HG02588 (cell line): Measurements from ENCODE around the gene ZIC4.
A peak's percentile ranks its signal among the peaks of the same experiment; 100 is the strongest.

Experiments
- ATAC-seq: cut with Tn5 transposase; IDR thresholded peaks from one replicate; pipeline ENCODE4 v1.9.1; 2021; ENCODE audit warnings: mild to moderate bottlenecking, moderate library complexity; ENCODE audit not compliant: unreplicated experiment

Gene ZIC4

GRCh38 chr3:147371771-147372340, 34.5 kb downstream of the ZIC4 start:
- ATAC-seq: no peak

DNA sequence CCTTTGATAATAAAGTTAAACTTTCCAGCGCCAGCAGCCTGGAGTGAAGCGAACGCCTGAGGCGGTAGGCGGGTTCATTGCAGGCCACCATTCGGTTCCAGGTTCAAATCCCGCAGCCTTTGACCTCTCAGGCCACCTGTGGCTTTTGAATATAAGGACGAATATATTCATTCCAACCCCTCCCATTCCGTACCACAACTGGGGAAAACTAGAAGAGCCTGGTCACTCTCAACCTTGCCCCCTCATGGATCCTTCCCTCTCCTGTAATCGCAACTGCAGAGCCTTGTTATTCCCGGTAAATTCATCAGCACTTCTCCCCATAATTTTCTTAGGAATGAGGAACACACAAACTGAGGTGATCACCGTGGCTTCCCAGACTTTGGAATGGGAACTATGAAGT, 35.2 kb downstream of the ZIC4 start:
- no peak for ATAC-seq

DNA sequence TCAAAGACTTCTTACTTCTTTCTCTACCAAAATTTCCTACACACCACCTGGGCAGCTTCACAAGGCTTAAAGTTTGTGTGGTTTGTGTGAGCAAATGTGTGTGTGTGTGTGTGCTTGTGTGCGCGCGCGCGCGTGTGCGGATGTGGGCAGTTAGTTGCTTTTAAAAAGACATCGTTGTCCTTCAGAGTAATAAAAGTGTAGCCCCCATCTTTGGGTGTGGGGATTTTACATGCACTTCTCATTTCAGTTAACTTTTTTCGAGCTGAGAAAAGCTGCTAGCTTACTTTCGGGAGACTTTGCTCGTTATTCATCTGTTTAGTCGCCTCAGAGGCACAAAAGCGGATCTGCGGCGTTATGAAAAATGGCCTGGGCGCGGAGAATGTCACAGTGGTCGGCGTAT, 36.0 kb downstream of the ZIC4 start:
- no peak for ATAC-seq

DNA sequence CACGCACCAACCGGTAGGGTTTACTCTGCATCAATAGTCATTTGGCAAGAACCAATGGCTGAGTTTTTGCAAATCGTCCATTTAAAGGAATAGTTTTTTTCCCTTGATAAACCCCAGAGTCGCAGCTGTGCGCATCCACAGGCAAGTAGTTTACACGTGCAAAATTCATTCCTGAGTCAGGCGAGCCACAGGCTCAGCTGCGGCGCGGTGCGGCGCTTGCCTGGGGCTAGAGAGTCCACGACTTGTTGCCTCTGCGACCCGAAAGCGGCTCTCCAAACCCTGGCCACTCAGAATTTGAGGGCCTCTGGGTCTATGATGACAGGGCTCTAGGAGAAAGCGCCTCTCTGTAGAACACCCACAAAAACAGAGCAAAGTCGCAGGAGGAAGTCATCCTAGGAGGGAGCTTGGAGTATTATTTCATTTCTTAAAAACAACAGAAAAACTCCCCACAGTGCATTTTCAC, 36.7 kb downstream of the ZIC4 start:
- no peak for ATAC-seq

DNA sequence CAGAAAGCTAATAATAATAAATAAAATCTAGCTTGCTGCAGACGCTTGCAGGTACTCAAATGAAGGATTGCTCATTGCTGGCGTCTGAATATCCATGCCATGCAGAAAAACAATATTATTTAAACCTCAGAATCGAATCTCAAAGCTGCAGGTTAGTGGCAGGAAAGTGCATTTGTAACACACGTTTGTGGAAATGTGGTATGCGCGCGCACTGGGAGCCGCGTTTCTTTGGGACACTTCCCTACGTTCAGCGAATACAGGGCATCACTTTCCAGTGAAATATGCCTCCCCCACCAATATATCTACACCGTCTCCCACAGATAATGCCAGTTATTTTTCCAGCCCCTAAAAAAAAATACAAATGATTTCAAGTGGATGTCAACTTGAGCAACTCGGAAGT, 37.1 kb downstream of the ZIC4 start:
- no peak for ATAC-seq

GRCh38 chr3:147368561-147369221, 37.7 kb downstream of the ZIC4 start:
- no peak for ATAC-seq

DNA sequence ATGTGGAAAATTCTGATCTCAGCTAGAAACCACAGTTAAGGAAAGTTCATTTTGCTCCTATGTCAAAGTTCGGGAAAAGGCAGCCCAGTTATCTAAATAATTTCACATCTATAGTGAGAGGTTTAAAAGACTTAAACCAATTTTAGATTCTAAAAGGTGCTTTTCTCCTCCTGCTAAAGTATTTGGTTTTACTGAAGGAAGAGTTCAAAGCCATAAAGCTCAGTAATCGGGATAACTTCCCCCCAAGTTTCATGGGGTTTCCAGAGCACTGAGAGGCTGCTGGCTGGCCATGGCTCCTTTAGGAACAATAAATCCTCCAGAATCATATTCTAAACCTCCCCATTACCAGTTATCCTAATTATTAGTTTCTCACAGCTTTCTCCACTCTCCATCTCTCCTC, 38.2 kb downstream of the ZIC4 start:
- no peak for ATAC-seq

- ATAC-seq: no peak
Measured at GRCh38 chr3:147367676-147368075, 38.7 kb downstream of the ZIC4 start.

GRCh38 chr3:147365196-147366115, 40.9 kb downstream of the ZIC4 start:
- ATAC-seq: no peak

DNA sequence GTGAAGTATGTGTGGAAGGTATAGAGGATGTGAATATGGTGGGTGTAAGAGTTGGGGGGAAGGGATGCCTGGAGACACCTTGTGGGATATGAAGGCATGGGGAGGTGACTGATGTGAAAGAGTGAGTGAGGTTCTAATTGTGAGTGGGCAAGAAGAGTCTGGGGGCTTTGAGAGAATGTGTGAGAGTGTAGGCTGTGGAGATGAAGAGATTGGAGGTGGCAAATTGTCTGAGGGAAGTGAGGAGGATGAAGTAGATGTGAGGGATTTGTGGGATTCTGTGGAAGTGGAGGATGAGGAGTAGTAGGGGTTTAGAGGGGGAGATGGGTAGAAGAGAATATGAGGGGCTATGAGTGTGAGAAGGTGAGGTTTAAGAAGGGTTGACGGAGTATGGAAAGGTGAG, 41.6 kb downstream of the ZIC4 start:
- ATAC-seq: no peak

DNA sequence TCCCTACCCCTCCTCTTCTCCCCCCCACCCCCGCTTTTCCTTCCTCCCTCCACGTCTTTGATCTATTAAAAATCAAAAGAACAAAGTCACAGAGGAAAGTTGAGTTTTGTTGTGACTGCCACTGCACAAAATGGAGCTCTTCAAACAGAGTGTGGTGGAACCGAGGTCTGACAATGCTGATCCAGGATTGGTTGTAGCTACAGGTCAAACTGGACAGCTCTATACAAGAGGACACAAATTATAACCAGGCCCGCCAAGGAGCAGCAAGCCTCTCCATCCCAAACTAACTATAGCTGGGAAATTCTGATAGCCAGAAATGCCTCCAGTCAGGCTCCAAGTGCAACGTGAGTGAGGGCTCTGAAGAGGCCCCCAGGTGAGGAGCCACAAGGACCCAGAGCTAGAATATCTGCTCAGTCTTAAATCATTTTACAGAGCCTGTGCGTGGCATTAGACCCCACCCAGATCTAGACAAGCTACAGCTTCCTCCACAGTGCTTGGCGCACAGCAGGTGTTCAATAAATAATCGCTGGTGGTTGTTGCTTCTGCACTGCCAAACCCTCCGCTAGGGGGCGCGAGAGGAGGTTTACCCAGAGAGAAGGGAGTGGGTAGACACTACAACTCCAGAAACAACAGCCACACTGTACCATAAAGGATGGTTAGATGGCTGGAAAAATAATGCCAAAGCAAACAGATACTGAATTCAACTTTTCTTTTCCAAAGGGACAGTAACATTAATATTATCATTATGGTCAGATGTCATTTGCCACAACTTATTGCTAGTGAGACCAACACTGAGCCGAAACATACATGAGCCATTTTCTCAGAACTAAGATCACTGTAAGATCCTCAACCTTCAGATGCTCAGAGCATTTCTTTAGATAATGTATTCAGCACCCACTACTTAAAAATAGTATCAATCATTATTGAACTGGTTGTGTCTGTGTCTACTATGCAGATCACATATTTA, 44.6 kb downstream of the ZIC4 start:
- ATAC-seq: peak; percentile 74

- ATAC-seq: no peak
Measured at GRCh38 chr3:147360646-147361453, 45.5 kb downstream of the ZIC4 start.

GRCh38 chr3:147360051-147360439, 46.3 kb downstream of the ZIC4 start:
- no peak for ATAC-seq

DNA sequence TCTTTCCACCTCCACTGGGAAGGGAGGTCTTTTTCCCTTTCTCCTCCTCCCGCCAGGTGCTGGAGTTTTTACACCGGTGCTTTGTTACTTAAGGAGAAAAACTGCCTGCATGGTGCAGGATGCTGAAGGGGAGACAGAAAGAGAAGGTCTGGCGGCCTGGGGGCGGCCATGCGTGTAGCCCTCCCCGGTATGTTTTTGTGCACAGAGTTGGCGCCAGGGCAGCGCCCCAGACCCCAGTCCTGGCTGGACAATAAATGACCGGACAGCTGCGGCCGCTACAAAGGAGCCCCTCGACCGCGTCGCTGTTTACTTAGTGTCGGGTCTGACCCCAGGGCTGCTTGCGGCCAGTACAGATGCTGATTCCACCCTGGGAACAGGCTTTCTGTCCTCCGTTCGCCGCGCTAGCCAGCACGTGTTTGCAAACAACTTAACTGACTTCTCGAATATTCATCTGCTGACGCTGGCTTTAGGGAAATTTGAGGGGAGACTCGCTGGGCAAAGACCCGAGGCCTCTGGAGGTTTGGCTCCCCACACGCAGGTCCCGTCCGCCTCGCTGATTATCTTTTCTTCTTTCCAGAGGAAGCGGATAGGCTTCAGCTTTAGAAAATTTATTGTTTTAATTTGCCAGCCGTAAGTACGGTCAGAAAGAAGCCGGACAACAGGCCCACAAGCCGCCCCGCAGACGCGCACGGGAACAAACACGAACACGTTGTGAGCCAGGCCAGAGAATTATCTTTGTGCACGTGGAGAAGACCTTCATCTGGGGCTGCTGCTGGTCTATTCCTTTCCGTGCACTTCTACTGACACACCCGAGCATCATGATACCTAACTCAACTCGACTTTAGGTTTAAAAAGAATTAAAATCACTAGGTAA, 46.9 kb downstream of the ZIC4 start:
- no peak for ATAC-seq

- no peak for ATAC-seq
Measured at GRCh38 chr3:147358144-147358992, 48.0 kb downstream of the ZIC4 start.

DNA sequence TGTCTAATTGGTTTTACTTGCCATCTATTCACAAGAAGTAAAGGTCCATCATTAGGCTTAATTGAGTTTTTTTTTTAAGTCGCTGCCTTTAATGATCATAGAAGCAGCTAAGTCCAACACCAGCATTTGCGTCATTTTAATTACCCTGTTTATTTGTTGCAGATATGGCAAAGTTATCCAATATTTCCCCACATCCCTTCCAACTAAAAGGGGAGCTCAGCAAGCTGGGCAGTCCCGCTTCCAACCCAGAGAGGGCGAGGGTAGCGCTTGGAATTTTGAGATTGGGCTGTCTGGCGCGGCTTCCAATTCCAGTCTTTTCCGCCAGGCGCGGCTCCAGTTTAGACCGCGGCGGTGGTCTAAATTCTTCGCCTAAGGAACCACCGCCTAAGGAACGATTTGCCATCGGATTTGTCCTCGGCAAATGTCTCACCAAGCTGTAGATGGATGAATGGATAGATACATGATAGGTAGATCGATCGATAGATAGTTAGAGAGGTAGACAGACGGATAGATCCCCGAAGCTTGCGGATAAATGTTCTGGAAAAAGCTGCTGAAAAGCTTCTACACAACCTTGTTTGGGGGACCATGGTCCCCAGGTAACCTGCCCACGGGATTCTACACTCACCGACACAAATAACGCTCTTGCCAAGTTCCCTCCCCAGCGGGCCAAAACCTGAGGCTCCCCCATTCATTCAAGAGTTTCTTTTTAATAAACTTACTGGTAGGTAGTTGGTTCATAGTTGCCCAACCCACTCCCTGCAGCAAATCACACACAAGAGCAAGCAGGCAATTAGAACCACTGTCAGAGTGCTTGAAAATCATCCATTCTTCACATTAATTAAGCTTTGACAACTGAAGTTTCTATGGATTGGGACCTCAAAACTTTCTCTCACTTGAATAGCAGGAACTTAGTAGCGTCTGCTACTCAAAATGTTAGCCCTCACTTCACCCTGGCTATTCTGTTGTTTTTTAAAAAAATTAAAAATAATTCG, 49.1 kb downstream of the ZIC4 start:
- ATAC-seq: no peak
